SU-DHL-6 (cell line): ENCODE measurements around the gene KRT17.

Source experiments
- H2AFZ ChIP-seq: fragments of 200-600 bp; sonication (generic); 2 replicates; pipeline ENCODE4 v1.6.1; 2014; ENCODE audit warnings: low read depth, mild to moderate bottlenecking, moderate library complexity, mixed read lengths, antibody characterized with exemption, low read length; ENCODE audit not compliant: severe bottlenecking
- H3F3A ChIP-seq: fragments of 200-600 bp; shearing (Covaris generic); 2 replicates; pipeline ENCODE4 v1.6.0; 2016; ENCODE audit warnings: antibody characterized with exemption, mild to moderate bottlenecking; ENCODE audit not compliant: insufficient read depth
- H3K27ac ChIP-seq: fragments of 200-600 bp; sonication (generic); 2 replicates; pipeline ENCODE4 v1.5.1; 2016; ENCODE audit warnings: low read depth, mild to moderate bottlenecking, low read length, moderate library complexity, mixed read lengths
- H3K27me3 ChIP-seq: fragments of 200-600 bp; sonication (generic), shearing (Covaris generic); 2 replicates; pipeline ENCODE4 v1.6.0; 2014; ENCODE audit warnings: mild to moderate bottlenecking, low read length
- H3K36me3 ChIP-seq: fragments of 200-600 bp; sonication (generic); 2 replicates; pipeline ENCODE4 v1.6.1; 2014; ENCODE audit warnings: mild to moderate bottlenecking, low read length, mixed read lengths
- H3K4me2 ChIP-seq: fragments of 300-600, 200-600 bp; shearing (Covaris generic), sonication (generic); 2 replicates; pipeline ENCODE4 v1.6.0; 2014; ENCODE audit warnings: low read length, low read depth, mild to moderate bottlenecking; ENCODE audit not compliant: poor library complexity, severe bottlenecking
- H3K4me3 ChIP-seq: fragments of 200-600 bp; sonication (generic); 2 replicates; pipeline ENCODE4 v1.5.1; 2014; ENCODE audit warnings: antibody characterized with exemption, low read length, mild to moderate bottlenecking, mixed read lengths; ENCODE audit not compliant: insufficient read depth, poor library complexity, severe bottlenecking
- H3K79me2 ChIP-seq: fragments of 200-600 bp; sonication (generic); 2 replicates; pipeline ENCODE4 v1.6.1; 2014; ENCODE audit warnings: mild to moderate bottlenecking, low read length, moderate library complexity; ENCODE audit not compliant: insufficient read depth
- H3K9ac ChIP-seq: fragments of 200-600 bp; sonication (generic); 2 replicates; pipeline ENCODE4 v1.7.0; 2014; ENCODE audit warnings: mild to moderate bottlenecking, low read length
- H3K9me2 ChIP-seq: fragments of 200-600 bp; sonication (generic); replicated peaks from 2 replicates; pipeline ENCODE4 v1.6.1; 2014; ENCODE audit warnings: low read length; ENCODE audit not compliant: insufficient read depth
- H3K9me3 ChIP-seq: fragments of 200-600 bp; sonication (generic); 2 replicates; pipeline ENCODE4 v1.6.1; 2014; ENCODE audit warnings: low read length, mixed read lengths; ENCODE audit not compliant: insufficient read depth
- H4K20me1 ChIP-seq: fragments of 200-600 bp; sonication (generic); 2 replicates; pipeline ENCODE4 v1.6.1; 2014; ENCODE audit warnings: low read depth, mild to moderate bottlenecking, antibody characterized with exemption, low read length, moderate library complexity, mixed read lengths
- EZH2phosphoT487 ChIP-seq: fragments of 200-600 bp; sonication (generic), shearing (Covaris generic); conservative IDR thresholded peaks from 2 replicates; pipeline ENCODE4 v1.6.1; 2018; ENCODE audit warnings: mild to moderate bottlenecking, antibody characterized with exemption, low read length, moderate library complexity, mixed read lengths
- TF ChIP-seq, protein P1 (sequence below): fragments of 200-600 bp; sonication (generic); IDR thresholded peaks from one replicate; pipeline ENCODE4 v1.5.1; 2017; ENCODE audit warnings: antibody characterized with exemption, mild to moderate bottlenecking, low read length, moderate library complexity; ENCODE audit not compliant: insufficient read depth, poor library complexity, severe bottlenecking

The KRT17 gene

GRCh38 chr17:41639492-41640473, 15.4 kb upstream of the KRT17 start:
- H3K27ac ChIP-seq: no peak overlapping the region
- TF ChIP-seq, protein P1, sequence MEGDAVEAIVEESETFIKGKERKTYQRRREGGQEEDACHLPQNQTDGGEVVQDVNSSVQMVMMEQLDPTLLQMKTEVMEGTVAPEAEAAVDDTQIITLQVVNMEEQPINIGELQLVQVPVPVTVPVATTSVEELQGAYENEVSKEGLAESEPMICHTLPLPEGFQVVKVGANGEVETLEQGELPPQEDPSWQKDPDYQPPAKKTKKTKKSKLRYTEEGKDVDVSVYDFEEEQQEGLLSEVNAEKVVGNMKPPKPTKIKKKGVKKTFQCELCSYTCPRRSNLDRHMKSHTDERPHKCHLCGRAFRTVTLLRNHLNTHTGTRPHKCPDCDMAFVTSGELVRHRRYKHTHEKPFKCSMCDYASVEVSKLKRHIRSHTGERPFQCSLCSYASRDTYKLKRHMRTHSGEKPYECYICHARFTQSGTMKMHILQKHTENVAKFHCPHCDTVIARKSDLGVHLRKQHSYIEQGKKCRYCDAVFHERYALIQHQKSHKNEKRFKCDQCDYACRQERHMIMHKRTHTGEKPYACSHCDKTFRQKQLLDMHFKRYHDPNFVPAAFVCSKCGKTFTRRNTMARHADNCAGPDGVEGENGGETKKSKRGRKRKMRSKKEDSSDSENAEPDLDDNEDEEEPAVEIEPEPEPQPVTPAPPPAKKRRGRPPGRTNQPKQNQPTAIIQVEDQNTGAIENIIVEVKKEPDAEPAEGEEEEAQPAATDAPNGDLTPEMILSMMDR: no peak
- TF ChIP-seq EZH2phosphoT487: no peak
- H3K9ac ChIP-seq: no peak overlapping the region
- H4K20me1 ChIP-seq: no peaks in the 10 kb centered on the region
- H2AFZ ChIP-seq: no peak overlapping the region
- no peaks in the 10 kb centered on the region for H3F3A ChIP-seq
- no peaks in the 10 kb centered on the region for H3K9me2 ChIP-seq
- no peaks in the 10 kb centered on the region for H3K9me3 ChIP-seq
- no peaks in the 10 kb centered on the region for H3K79me2 ChIP-seq
- H3K27me3 ChIP-seq: no peaks in the 10 kb centered on the region
- no peak overlapping the region for H3K4me2 ChIP-seq
- no peak overlapping the region for H3K4me3 ChIP-seq
- H3K36me3 ChIP-seq: no peaks in the 10 kb centered on the region

- H4K20me1 ChIP-seq: no peaks in the 10 kb centered on the region
- no peaks in the 10 kb centered on the region for H3K9me2 ChIP-seq
- H3K79me2 ChIP-seq: no peaks in the 10 kb centered on the region
- H3K4me3 ChIP-seq: no peak overlapping the region
- H3K9ac ChIP-seq: no peak overlapping the region
- no peaks in the 10 kb centered on the region for H3K9me3 ChIP-seq
- H3K4me2 ChIP-seq: no peak overlapping the region
- H3F3A ChIP-seq: no peaks in the 10 kb centered on the region
- TF ChIP-seq, protein P1: no peak
- no peak for TF ChIP-seq EZH2phosphoT487
- no peak overlapping the region for H2AFZ ChIP-seq
- H3K27me3 ChIP-seq: no peaks in the 10 kb centered on the region
- H3K27ac ChIP-seq: no peak overlapping the region
- H3K36me3 ChIP-seq: no peaks in the 10 kb centered on the region
These were observed 14.6 kb upstream of the KRT17 start for GRCh38 chr17:41638941-41639340.

DNA sequence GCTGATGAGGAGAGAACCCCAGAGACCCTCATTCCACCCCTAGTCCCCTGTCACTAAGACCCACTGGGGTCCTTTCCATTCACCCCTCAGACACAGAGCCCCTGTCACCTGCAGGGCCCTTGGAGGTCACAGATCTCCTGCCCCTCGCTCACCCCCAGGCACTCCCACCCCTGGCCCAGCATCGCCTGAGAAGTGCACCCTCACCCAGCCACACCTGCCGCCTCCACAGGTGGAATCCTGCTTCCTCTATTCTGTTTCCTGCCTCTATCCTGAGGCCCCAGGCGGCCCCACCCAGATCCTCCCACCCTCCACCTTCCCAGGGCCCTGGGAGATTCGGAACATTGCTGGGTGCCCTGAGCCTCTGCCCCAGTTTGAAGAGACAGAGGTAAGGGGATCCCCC, 13.8 kb upstream of the KRT17 start:
- H3K79me2 ChIP-seq: no peaks in the 10 kb centered on the region
- TF ChIP-seq, protein P1: no peak
- no peak for TF ChIP-seq EZH2phosphoT487
- no peak overlapping the region for H3K27ac ChIP-seq
- H3K9ac ChIP-seq: no peak overlapping the region
- no peaks in the 10 kb centered on the region for H3K27me3 ChIP-seq
- no peaks in the 10 kb centered on the region for H3F3A ChIP-seq
- H3K9me3 ChIP-seq: no peaks in the 10 kb centered on the region
- no peak overlapping the region for H2AFZ ChIP-seq
- H3K9me2 ChIP-seq: no peaks in the 10 kb centered on the region
- H4K20me1 ChIP-seq: no peaks in the 10 kb centered on the region
- H3K4me3 ChIP-seq: no peak overlapping the region
- no peaks in the 10 kb centered on the region for H3K36me3 ChIP-seq
- H3K4me2 ChIP-seq: no peak overlapping the region
